Measurements from ENCODE around the gene THSD7A.

Gene THSD7A

DNA sequence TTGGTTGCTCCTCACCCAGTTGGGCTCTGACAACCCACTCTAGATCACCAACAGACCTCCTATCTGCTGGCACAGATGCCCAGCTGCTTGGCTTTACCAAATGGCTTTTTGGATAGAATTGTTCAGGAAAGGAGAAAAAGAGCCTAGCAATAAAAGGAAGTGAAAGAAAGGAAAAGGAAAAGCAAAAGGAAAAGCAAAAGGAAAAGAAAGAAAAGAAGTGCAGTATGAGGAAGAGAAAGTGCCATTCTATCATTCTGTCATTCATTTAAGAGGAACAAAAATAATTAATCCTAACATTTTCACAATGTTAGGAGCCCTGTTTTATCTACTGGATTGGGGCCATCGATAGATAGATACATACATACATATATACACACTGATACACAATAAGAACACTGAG lies 353.6 kb downstream of the THSD7A start:
- no peak overlapping the region for H2AFZ ChIP-seq (ENCODE audit: low read depth, low read length)
- no peaks in the 10 kb centered on the region for H3K36me3 ChIP-seq (replicated peaks; ENCODE audit: low read depth, low read length)
- H3K79me2 ChIP-seq (ENCODE audit: low read length), result no peaks in the 10 kb centered on the region
- no peaks in the 10 kb centered on the region for H4K20me1 ChIP-seq (ENCODE audit: insufficient read depth, low read length)
- H3K4me1 ChIP-seq (ENCODE audit: low read length), result no peaks in the 10 kb centered on the region
- no peak overlapping the region for H3K4me2 ChIP-seq (ENCODE audit: low read length)
- no peak overlapping the region for H3K4me3 ChIP-seq (ENCODE audit: low read length)
- TF ChIP-seq, protein P1, sequence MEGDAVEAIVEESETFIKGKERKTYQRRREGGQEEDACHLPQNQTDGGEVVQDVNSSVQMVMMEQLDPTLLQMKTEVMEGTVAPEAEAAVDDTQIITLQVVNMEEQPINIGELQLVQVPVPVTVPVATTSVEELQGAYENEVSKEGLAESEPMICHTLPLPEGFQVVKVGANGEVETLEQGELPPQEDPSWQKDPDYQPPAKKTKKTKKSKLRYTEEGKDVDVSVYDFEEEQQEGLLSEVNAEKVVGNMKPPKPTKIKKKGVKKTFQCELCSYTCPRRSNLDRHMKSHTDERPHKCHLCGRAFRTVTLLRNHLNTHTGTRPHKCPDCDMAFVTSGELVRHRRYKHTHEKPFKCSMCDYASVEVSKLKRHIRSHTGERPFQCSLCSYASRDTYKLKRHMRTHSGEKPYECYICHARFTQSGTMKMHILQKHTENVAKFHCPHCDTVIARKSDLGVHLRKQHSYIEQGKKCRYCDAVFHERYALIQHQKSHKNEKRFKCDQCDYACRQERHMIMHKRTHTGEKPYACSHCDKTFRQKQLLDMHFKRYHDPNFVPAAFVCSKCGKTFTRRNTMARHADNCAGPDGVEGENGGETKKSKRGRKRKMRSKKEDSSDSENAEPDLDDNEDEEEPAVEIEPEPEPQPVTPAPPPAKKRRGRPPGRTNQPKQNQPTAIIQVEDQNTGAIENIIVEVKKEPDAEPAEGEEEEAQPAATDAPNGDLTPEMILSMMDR (IDR thresholded peaks at IDR 0.05; ENCODE audit: low read depth, low read length), result no peak
- no peak for TF ChIP-seq EZH2phosphoT487 (IDR thresholded peaks at IDR 0.05; ENCODE audit: low read depth)
- H3K27me3 ChIP-seq (ENCODE audit: low read depth, low read length), result no peaks in the 10 kb centered on the region
- H3K9ac ChIP-seq (ENCODE audit: low read length), result no peak overlapping the region
- H3K27ac ChIP-seq (ENCODE audit: low read length), result no peak overlapping the region
- H3K9me3 ChIP-seq (ENCODE audit: insufficient read depth, low read length), result no peaks in the 10 kb centered on the region

DNA sequence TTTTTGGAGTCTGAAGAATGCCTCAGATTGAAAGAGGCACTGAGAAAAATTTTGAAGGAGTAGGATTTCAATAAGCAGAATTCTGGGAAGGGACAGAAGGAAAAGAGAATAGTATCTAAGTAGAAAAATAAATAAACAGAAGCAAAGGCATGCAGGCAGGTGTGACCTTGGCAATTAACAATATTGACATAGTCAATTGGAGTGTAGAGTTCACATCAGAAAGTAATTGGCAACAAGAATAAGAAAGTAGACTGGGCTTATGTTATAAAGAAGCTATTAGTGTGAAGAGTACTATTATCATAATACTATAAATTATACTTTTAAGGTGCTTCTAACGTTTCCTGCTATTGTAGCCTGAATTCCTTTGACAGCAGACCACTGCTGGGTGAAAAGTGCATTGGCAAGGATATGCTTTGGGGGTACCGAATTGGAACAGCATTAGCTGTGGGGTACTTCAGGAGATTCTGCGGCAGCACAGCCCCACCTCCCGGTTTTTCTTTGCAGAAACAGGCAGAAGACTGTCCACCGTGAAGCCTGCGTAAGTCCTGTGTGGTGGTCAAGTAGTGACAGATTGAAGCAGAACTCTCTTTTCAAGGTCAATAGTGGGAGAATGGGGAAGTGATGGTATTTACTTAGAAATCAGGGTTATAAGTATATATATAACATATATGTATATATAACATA lies 357.0 kb downstream of the THSD7A start:
- H4K20me1 ChIP-seq (ENCODE audit: insufficient read depth, low read length), result no peaks in the 10 kb centered on the region
- no peak overlapping the region for H3K27ac ChIP-seq (ENCODE audit: low read length)
- no peak overlapping the region for H3K9ac ChIP-seq (ENCODE audit: low read length)
- TF ChIP-seq, protein P1 (IDR thresholded peaks at IDR 0.05; ENCODE audit: low read depth, low read length), result no peak
- TF ChIP-seq EZH2phosphoT487 (IDR thresholded peaks at IDR 0.05; ENCODE audit: low read depth), result no peak
- H2AFZ ChIP-seq (ENCODE audit: low read depth, low read length), result no peak overlapping the region
- no peaks in the 10 kb centered on the region for H3K36me3 ChIP-seq (replicated peaks; ENCODE audit: low read depth, low read length)
- H3K9me3 ChIP-seq (ENCODE audit: insufficient read depth, low read length), result no peaks in the 10 kb centered on the region
- no peak overlapping the region for H3K4me2 ChIP-seq (ENCODE audit: low read length)
- H3K4me1 ChIP-seq (ENCODE audit: low read length), result no peaks in the 10 kb centered on the region
- no peak overlapping the region for H3K4me3 ChIP-seq (ENCODE audit: low read length)
- no peaks in the 10 kb centered on the region for H3K27me3 ChIP-seq (ENCODE audit: low read depth, low read length)
- no peaks in the 10 kb centered on the region for H3K79me2 ChIP-seq (ENCODE audit: low read length)

DNA sequence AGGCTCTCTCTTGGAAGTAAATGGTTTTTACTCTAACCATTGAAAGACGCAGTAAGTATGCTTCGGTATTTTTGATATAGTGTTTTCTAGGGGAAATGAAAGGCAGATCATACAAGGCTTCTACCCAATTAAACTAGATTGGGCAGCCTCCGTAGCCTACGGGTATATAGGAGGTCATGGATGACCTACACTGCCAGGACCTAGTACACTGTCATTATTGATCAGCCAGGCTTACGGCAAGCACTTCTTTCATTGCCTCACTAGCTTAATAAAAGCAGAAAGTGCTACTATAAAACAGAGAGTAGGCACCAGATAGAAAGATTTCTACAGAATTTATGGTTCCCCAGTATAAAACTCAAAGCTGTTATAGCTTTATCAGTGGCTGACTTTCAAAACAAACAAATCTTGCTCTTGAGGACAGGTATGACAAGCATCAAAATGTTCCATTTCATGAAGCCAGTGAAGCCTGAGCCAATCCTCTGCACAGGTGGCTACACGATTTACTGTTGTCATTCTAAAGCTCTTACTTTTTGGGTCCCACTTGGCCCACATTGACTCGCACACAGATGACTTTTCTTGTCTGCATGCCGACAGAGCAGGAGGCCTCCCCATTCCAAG lies 358.1 kb downstream of the THSD7A start:
- Histone ChIP-seq H3K9ac (ENCODE audit: low read length) (no peak overlapping the region), H3K4me3 (ENCODE audit: low read length) (no peak overlapping the region), H3K4me1 (ENCODE audit: low read length) (no peaks in the 10 kb centered on the region), H3K27me3 (ENCODE audit: low read depth, low read length) (no peaks in the 10 kb centered on the region), H3K36me3 (replicated peaks; ENCODE audit: low read depth, low read length) (no peaks in the 10 kb centered on the region), H3K9me3 (ENCODE audit: insufficient read depth, low read length) (no peaks in the 10 kb centered on the region), H2AFZ (ENCODE audit: low read depth, low read length) (no peak overlapping the region), H3K27ac (ENCODE audit: low read length) (no peak overlapping the region), H3K79me2 (ENCODE audit: low read length) (no peaks in the 10 kb centered on the region), H4K20me1 (ENCODE audit: insufficient read depth, low read length) (no peaks in the 10 kb centered on the region), H3K4me2 (ENCODE audit: low read length) (no peak overlapping the region)
- TF ChIP-seq EZH2phosphoT487 (IDR thresholded peaks at IDR 0.05; ENCODE audit: low read depth), result no peak
- TF ChIP-seq, protein P1 (IDR thresholded peaks at IDR 0.05; ENCODE audit: low read depth, low read length), result no peak

DNA sequence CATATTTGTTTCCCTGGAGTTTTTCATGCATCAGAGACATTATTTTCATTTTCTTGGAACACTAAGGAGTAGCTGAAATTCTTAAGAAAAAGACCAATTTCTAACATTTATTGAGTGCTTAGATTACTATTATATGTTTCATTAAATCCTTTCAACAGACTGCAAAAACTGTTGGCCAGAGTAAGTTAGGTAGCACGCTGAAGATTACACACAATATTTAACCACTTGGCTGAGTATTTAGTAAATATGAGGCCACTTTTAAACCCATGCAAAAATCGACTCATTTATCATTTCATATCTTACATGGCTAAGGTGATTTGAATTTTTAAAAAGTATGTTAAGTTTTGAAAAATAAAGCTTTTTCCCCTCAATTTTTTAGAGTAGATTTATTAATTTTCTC lies 358.8 kb downstream of the THSD7A start:
- H3K9me3 ChIP-seq (ENCODE audit: insufficient read depth, low read length), result no peaks in the 10 kb centered on the region
- no peak overlapping the region for H3K4me3 ChIP-seq (ENCODE audit: low read length)
- no peak overlapping the region for H3K27ac ChIP-seq (ENCODE audit: low read length)
- no peak overlapping the region for H2AFZ ChIP-seq (ENCODE audit: low read depth, low read length)
- H3K4me1 ChIP-seq (ENCODE audit: low read length), result no peaks in the 10 kb centered on the region
- H3K79me2 ChIP-seq (ENCODE audit: low read length), result no peaks in the 10 kb centered on the region
- H4K20me1 ChIP-seq (ENCODE audit: insufficient read depth, low read length), result no peaks in the 10 kb centered on the region
- H3K4me2 ChIP-seq (ENCODE audit: low read length), result no peak overlapping the region
- no peak overlapping the region for H3K9ac ChIP-seq (ENCODE audit: low read length)
- no peaks in the 10 kb centered on the region for H3K36me3 ChIP-seq (replicated peaks; ENCODE audit: low read depth, low read length)
- no peak for TF ChIP-seq EZH2phosphoT487 (IDR thresholded peaks at IDR 0.05; ENCODE audit: low read depth)
- TF ChIP-seq, protein P1 (IDR thresholded peaks at IDR 0.05; ENCODE audit: low read depth, low read length), result no peak
- no peaks in the 10 kb centered on the region for H3K27me3 ChIP-seq (ENCODE audit: low read depth, low read length)
